GM12878 (cell line): Measurements from ENCODE around the gene PEF1.

Experiments used
- ASH2L ChIP-seq: fragments of 300-600, 200-600 bp; sonication (generic); IDR thresholded peaks from 2 replicates; pipeline ENCODE4 v1.6.1; 2017; ENCODE audit warnings: low read depth, mild to moderate bottlenecking, borderline replicate concordance
- BHLHE40 ChIP-seq, 2 experiments: fragments of 450-650 bp in 1 of 2; IDR thresholded peaks; 2 replicates each; pipeline ENCODE4 v1.6.1; 2011 to 2017; ENCODE audit warnings: low read depth in 2 of 2, borderline replicate concordance in 1 of 2, improper control_type of control experiment in 1 of 2, low read length in 1 of 2, mild to moderate bottlenecking in 1 of 2
- E2F4 ChIP-seq: IDR thresholded peaks from 2 replicates; pipeline ENCODE4 v1.6.1; 2012; ENCODE audit warnings: low read depth, low read length, improper control_type of control experiment
- HDGF ChIP-seq: fragments of 450-650 bp; IDR thresholded peaks from 2 replicates; pipeline ENCODE4 v1.6.1; 2016; ENCODE audit warnings: antibody characterized with exemption
- IKZF1 ChIP-seq: fragments of 450-650 bp; conservative IDR thresholded peaks from 2 replicates; pipeline ENCODE4 v1.6.1; 2017; ENCODE audit warnings: antibody characterized with exemption, mild to moderate bottlenecking
- MYB ChIP-seq: fragments of 150-350 bp; IDR thresholded peaks from 2 replicates; pipeline ENCODE4 v1.6.1; 2014; ENCODE audit warnings: mild to moderate bottlenecking, low read depth, low read length, borderline replicate concordance
- POLR2A ChIP-seq: IDR thresholded peaks from 2 replicates; pipeline ENCODE4 v1.6.1; 2011; ENCODE audit warnings: low read depth, mild to moderate bottlenecking, low read length
- RAD21 ChIP-seq: IDR thresholded peaks from 2 replicates; pipeline ENCODE4 v1.6.1; 2011; ENCODE audit warnings: mild to moderate bottlenecking, low read depth, low read length, moderate library complexity; ENCODE audit not compliant: insufficient read depth
- RCOR1 ChIP-seq: conservative IDR thresholded peaks from 2 replicates; pipeline ENCODE4 v1.6.1; 2012; ENCODE audit warnings: low read depth, low read length, improper control_type of control experiment
- TCF12 ChIP-seq: IDR thresholded peaks from 2 replicates; pipeline ENCODE4 v1.6.1; 2011; ENCODE audit warnings: low read depth, mild to moderate bottlenecking, low read length
- ZNF274 ChIP-seq: IDR thresholded peaks from one replicate; pipeline ENCODE4 v1.8.0; 2011; ENCODE audit not compliant: insufficient read length, insufficient read depth
- ZNF384 ChIP-seq: IDR thresholded peaks from 2 replicates; pipeline ENCODE4 v1.6.1; 2012; ENCODE audit warnings: low read depth, mild to moderate bottlenecking, low read length, improper control_type of control experiment, borderline replicate concordance
- ZZZ3 ChIP-seq: IDR thresholded peaks from 2 replicates; pipeline ENCODE4 v1.6.1; 2011; ENCODE audit warnings: low read depth; ENCODE audit not compliant: control insufficient read depth, insufficient read length
- TF ChIP-seq, protein P1 (sequence below), 3 experiments: IDR thresholded peaks in 2 of 3; conservative IDR thresholded peaks in 1 of 3; 2 replicates each; pipeline ENCODE4 v1.5.1; 2011; ENCODE audit warnings: low read depth in 3 of 3, low read length in 3 of 3, mild to moderate bottlenecking in 3 of 3, control low read depth in 2 of 3, moderate library complexity in 2 of 3, inconsistent platforms in 1 of 3, mixed read lengths in 1 of 3; ENCODE audit not compliant: control insufficient read depth in 2 of 3, insufficient read depth in 1 of 3; ENCODE audit errors: extremely low read depth in 1 of 3

DNA sequence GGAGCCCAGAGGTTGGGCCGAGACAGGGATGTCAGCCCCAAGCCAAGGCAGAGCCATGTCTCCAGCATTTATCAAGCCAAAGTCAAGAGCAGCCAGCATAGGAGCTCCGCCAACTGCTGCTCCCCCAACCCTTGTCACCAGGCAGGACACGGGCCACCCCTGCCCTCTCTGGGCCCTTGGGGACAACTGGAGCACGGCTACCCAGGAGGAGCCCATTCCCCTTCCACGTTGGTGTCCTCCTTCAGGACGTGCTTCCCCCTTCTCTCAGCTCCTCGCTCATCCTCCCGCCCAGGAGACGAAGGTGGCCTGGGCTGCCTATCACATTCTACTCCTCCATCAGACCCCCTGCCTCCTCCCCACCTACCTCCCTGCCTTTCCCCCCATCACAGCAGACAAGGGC, 19.9 kb upstream of the PEF1 start:
- TF ChIP-seq ZNF384 (no peak), ZNF274 (no peak), POLR2A (no peak), IKZF1 (no peak), MYB (no peak), RAD21 (no peak), HDGF (no peak), ZZZ3 (no peak), BHLHE40 (IDR thresholded peaks at IDR 0.05; ENCODE audit: borderline replicate concordance in 1 of 2, low read depth in 2 of 2, low read length in 1 of 2) (no peak), RCOR1 (no peak), ASH2L (no peak), E2F4 (no peak), TCF12 (no peak)
- TF ChIP-seq, protein P1, sequence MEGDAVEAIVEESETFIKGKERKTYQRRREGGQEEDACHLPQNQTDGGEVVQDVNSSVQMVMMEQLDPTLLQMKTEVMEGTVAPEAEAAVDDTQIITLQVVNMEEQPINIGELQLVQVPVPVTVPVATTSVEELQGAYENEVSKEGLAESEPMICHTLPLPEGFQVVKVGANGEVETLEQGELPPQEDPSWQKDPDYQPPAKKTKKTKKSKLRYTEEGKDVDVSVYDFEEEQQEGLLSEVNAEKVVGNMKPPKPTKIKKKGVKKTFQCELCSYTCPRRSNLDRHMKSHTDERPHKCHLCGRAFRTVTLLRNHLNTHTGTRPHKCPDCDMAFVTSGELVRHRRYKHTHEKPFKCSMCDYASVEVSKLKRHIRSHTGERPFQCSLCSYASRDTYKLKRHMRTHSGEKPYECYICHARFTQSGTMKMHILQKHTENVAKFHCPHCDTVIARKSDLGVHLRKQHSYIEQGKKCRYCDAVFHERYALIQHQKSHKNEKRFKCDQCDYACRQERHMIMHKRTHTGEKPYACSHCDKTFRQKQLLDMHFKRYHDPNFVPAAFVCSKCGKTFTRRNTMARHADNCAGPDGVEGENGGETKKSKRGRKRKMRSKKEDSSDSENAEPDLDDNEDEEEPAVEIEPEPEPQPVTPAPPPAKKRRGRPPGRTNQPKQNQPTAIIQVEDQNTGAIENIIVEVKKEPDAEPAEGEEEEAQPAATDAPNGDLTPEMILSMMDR (IDR thresholded peaks at IDR 0.05 in 2 of 3, conservative IDR thresholded peaks at IDR 0.05 in 1 of 3; ENCODE audit: control insufficient read depth in 2 of 3, extremely low read depth in 1 of 3, insufficient read depth in 1 of 3, low read depth in 3 of 3, low read length in 3 of 3), result no peak
